Progenitor cell of endocrine pancreas (in vitro differentiated cells): ENCODE data around the gene C12orf43. TPM values are rescaled to one million over a fixed set of nuclear protein-coding genes. Genes with fewer than 3 reads are reported as not detected.
"Not testable (repeated sequence)": the region's sequence is repeated elsewhere in the genome, so short reads cannot be mapped to it uniquely, and the experiment has no call there.

Experiments used
- DNase-seq: peaks from one replicate; pipeline ENCODE4 v3.0.0; 2021; ENCODE audit warnings: low spot score; ENCODE audit not compliant: unreplicated experiment
- H3K27ac Mint-ChIP-seq: 2 replicates; pipeline ENCODE4 v1.8.0; 2021; ENCODE audit warnings: mild to moderate bottlenecking, moderate library complexity, mixed read lengths
- H3K27me3 Mint-ChIP-seq: 2 replicates; pipeline ENCODE4 v1.8.0; 2021; ENCODE audit warnings: mixed read lengths
- H3K36me3 Mint-ChIP-seq: 2 replicates; pipeline ENCODE4 v1.8.0; 2022; ENCODE audit warnings: mixed read lengths; ENCODE audit not compliant: insufficient read depth
- H3K4me1 Mint-ChIP-seq: 2 replicates; pipeline ENCODE4 v1.8.0; 2021; ENCODE audit warnings: low read depth, mixed read lengths
- H3K4me3 Mint-ChIP-seq: 2 replicates; pipeline ENCODE4 v1.8.0; 2021; ENCODE audit warnings: low read depth, mild to moderate bottlenecking, moderate library complexity, mixed read lengths
- H3K9me3 Mint-ChIP-seq: 2 replicates; pipeline ENCODE4 v1.8.0; 2021; ENCODE audit warnings: low read depth, mixed read lengths
- CTCF ChIP-seq: fragments of 200-600 bp; sonication (generic); IDR thresholded peaks from one replicate; pipeline ENCODE4 v1.5.0; 2021; ENCODE audit warnings: antibody characterized with exemption, mild to moderate bottlenecking; ENCODE audit not compliant: unreplicated experiment
- long read RNA-seq: library from polyadenylated mRNA; unstranded; transcript quantifications from one replicate; pipeline ENCODE4 v2.0.0, GENCODE V29; 2020
- total RNA-seq: library from RNA; stranded (reverse); gene quantifications from 2 replicates; pipeline ENCODE4 v1.2.1, GENCODE V29; 2021

C12orf43 gene
- total RNA-seq, result 16.8 and 17.2 TPM in 2 replicates
- long read RNA-seq, full-length matches to known transcripts, result 15 of 46 reads
- long read RNA-seq, partial matches to known transcripts, result 1 of 46 reads
- long read RNA-seq, other reads (novel, unspliced or antisense), result 30 of 46 reads

GRCh38 chr12:121015825-121016766 is at the start of gene C12orf43:
Gene C12orf43 (minus strand): TSS chr12:121016487. CDS start chr12:121016474, 13 bp downstream.
- TF ChIP-seq CTCF, result no peak
- Mint-ChIP-seq H3K27ac (peak within 1 kb of the TSS; percentile 97), H3K9me3 (no peaks in the 10 kb centered on the region), H3K4me3 (peak within 1 kb of the TSS; percentile 99), H3K36me3 (peaks cover 2% of the 10 kb centered on the region), H3K27me3 (peaks cover 2% of the 10 kb centered on the region), H3K4me1 (peaks cover 8% of the 10 kb centered on the region)
- peak; percentile 79 for DNase-seq

GRCh38 chr12:121065345-121065744 is 49.1 kb upstream of the C12orf43 start:
- Mint-ChIP-seq H3K9me3 (no peaks in the 10 kb centered on the region), H3K4me1 (no peaks in the 10 kb centered on the region), H3K36me3 (no peaks in the 10 kb centered on the region), H3K27me3 (peaks cover 23% of the 10 kb centered on the region), H3K27ac (no peak overlapping the region), H3K4me3 (no peak overlapping the region)
- no peak for DNase-seq
- no peak for TF ChIP-seq CTCF

GRCh38 chr12:121064586-121064985 is 48.3 kb upstream of the C12orf43 start:
- not testable (repeated sequence) for H3K27ac Mint-ChIP-seq, H3K4me3 Mint-ChIP-seq, H3K9me3 Mint-ChIP-seq, H3K36me3 Mint-ChIP-seq, H3K4me1 Mint-ChIP-seq, DNase-seq
- peaks cover 23% of the 10 kb centered on the region for H3K27me3 Mint-ChIP-seq

- no peak for TF ChIP-seq CTCF
- Mint-ChIP-seq H3K36me3 (no peaks in the 10 kb centered on the region), H3K9me3 (no peaks in the 10 kb centered on the region), H3K4me3 (no peak overlapping the region), H3K4me1 (no peaks in the 10 kb centered on the region), H3K27me3 (peaks cover 25% of the 10 kb centered on the region), H3K27ac (no peak overlapping the region)
- no peak for DNase-seq
Measured at GRCh38 chr12:121064116-121064515, 47.8 kb upstream of the C12orf43 start.

GRCh38 chr12:121062391-121063045 is 46.2 kb upstream of the C12orf43 start:
- no peak overlapping the region for H3K4me3 Mint-ChIP-seq
- H3K9me3 Mint-ChIP-seq, result no peaks in the 10 kb centered on the region
- peaks cover 26% of the 10 kb centered on the region for H3K27me3 Mint-ChIP-seq
- no peak for DNase-seq
- no peaks in the 10 kb centered on the region for H3K4me1 Mint-ChIP-seq
- H3K36me3 Mint-ChIP-seq, result no peaks in the 10 kb centered on the region
- TF ChIP-seq CTCF, result no peak
- H3K27ac Mint-ChIP-seq, result no peak overlapping the region
